ENCODE data around the gene DNMT3B.

DNMT3B gene

DNA sequence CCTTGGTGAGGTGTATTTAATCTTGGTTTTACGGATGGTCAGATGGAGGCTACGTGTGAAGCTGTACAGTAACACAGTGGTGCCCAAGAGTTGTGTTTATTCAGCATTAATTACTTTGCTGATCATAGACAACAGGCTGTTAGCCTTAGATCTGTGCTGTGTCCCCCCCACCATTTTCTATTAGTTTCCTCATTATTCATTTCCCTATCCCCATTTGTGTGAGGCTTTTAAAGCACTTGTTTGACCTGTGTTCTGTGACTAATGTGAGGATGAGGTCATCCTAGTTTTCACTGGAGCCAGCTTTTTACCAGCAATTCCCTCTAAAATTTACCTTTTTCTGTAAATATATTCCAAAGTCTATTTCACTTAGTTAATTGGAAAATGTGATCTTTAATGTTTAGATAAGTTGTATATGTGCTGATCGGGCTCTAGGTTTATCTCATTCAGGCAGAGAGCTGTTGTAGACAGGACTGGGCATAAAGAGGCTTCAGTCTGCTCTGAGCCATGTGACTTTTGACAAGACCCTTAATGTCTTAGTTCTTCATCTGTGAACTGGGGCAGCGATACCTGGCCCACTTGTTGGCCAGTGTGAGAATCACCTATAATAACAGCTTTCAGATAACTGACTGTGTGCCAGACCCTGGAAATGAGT, 66.0 kb downstream of the DNMT3B start:
- DNase-seq = no peak

DNA sequence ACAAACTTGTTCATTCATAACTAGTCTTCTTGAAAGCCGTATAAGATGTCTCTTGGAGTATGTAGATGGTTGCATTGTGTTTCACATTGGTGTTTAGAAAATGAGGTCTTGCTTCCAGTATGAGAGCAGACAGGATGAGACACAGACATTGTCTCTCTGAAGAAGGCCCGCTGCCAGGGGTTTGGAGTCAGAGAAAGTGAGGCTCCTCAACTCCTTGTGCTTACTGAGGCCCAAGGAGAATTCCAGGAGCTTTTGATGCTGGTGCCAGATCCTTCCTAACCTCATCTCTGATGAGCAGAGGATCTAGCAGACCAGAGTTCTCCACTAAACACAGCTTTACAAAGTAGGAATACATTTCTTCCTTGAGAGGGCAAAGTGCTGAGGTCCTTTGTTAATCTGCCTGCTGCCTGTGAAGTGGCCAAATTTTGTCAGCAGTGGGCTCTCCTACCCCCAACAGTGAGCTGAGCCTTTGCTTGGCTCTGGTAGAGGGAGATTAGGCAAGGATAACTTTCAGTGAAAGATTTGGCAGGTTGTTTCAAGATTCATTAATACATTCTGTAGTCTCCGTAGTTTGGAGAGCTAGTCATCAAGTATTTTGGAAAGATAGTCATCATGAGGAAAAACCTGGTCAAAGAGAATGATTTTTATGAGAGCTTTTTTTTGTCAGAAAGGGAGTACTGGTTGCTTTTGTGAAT, 67.3 kb downstream of the DNMT3B start:
- no peak for DNase-seq

- no peak for DNase-seq
These were observed 68.3 kb downstream of the DNMT3B start for GRCh38 chr20:32830437-32830836.

DNA sequence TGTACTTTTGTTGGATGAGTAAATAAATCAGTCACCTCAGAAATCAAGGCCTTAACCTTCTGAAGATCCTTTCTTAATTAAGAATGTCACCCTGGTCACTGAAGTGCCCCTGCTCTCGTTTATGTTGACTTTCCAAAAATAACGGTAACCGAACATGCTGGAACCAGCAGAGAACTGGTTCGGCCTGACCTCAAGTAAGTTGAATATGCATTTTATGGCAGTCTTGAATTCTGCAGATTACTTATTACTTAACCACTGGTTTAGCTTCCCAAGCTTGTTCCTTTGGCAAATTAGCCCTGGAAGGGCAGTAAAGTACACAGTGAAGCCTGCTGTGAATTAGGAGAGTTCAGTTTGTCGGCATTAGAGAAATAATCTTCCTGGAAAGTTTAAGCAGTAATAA, 69.8 kb downstream of the DNMT3B start:
- DNase-seq = no peak

- no peak for DNase-seq
These were observed 70.5 kb downstream of the DNMT3B start for GRCh38 chr20:32832664-32833063.

GRCh38 chr20:32834972-32835371, 72.8 kb downstream of the DNMT3B start:
- DNase-seq = no peak

GRCh38 chr20:32837157-32837556, 75.0 kb downstream of the DNMT3B start:
- DNase-seq = no peak

- no peak for DNase-seq
These were observed 77.2 kb downstream of the DNMT3B start for GRCh38 chr20:32839227-32839981.

- DNase-seq = no peak
These were observed 77.7 kb downstream of the DNMT3B start for GRCh38 chr20:32839982-32840285.

DNA sequence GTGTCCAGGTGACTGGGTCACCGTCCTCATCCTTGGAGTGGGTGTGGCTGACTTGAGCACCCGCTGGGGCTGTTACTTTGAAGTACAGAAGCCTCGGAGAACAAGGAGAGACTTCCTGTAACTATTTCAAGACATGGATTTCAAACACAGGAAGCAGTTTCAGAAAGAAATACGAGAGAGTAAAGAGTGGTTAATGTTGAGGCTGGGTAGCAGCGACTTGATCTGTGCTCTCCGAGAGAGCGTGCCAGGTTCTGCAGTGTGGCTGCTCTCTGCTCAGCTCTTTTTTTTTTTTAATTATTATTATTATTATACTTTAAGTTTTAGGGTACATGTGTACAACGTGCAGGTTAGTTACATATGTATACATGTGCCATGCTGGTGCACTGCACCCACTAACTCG, 79.0 kb downstream of the DNMT3B start:
- no peak for DNase-seq

DNA sequence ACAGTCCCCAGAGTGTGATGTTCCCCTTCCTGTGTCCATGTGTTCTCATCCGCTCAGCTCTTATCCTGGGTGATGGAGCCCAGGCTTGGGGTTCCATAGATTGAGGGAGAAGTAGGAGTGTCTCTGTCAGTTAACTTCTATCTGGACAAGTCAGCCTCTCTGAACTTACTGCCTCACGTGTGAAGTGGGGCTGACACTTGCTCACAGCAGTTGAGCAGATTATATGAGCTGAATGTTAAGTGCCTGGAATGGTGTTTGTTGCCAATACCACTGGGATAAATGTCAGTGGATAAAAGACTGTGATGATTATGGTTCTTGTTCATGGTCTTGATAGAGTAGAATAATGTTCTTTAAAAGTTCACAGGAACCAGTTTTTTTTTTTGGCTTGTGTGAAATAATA, 79.4 kb downstream of the DNMT3B start:
- DNase-seq = no peak

DNA sequence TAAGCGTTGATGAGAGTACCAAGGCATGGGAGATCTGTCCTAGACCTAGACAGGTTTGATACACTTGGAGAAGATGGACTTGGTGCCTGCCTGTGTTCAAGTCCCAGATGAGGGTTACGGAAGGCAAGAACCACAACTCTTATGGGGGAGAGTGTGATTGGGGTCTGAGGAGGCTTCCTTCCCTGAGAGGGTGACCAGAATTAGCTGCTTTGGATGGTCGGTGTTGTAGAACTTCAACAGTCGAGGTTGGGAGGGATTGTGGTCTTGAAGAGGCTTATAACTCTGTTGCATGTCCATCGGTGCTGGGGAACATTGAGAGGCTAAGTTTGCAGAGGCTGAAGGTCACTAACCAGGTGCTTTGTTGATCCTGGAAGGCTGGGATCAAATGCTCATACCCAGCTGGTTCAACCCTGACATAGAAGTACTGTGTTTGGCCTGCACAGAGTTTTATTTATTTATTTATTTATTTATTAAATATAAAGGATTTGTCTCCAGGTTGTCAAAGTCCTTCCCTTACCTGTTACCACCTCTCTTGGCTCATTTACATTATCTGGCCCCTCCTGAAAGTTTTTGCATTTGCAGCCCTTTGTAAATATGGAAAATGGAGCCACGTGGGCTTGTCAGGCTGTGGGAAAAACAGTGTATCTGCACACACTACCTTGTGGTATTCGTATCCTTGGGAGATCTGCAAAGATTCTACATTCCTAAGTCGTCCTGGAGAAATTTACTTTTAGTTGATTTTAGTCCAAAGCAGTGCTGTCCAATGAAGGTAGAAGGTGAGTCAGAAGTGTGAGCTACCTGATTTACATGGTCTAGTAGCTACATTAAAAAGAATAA, 80.7 kb downstream of the DNMT3B start:
- no peak for DNase-seq

DNA sequence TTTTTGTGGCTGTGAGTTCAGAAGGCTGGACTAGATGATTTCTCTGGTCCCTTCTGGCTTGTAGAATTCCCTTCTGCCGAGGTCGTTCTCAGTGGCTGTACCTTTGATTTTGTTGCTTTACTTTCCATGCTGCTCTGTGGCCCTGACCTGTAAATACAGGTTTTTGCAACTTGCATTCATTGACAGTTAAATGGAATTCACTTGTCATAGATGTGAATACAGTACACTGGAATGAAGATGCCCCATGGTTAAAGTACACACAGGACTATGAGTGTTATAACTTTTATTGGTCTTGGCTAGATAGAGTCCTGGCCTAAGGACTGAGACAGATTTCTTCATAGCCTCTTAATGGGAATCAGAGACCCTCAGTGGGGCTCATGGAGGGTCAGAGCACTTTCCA, 83.6 kb downstream of the DNMT3B start:
- DNase-seq = no peak

GRCh38 chr20:32846852-32847251, 84.7 kb downstream of the DNMT3B start:
- no peak for DNase-seq

DNA sequence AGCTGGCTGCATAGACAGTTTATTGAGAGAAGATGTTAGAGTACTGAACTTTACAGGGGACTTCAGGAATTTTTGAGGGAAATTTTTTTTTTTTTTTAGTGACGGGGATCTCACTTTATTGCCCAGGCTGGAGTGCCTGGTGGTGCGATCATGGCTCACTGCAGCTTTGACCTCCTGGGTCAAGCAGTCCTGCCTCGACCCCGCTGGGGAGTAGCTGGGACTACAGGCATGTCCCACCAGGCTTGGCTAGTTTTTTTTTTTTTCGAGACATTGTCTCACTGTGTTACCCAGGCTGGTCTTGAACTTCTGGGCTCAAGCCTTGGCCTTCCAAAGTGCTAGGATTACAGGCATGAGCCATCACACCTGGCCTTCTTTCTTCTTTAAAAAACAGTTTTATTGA, 85.8 kb downstream of the DNMT3B start:
- DNase-seq = no peak

DNA sequence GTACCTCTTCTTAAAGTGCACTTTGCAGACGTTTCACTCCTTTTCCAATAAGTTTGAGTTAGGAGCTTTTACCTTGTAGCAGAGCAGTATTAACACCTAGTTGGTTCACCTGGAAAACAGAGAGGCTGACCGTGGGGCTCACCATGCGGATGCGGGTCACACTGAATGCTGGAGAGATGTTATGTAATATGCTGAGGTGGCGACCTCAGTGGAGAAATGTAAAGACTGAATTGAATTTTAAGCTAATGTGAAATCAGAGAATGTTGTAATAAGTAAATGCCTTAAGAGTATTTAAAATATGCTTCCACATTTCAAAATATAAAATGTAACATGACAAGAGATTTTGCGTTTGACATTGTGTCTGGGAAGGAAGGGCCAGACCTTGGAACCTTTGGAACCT, 86.7 kb downstream of the DNMT3B start:
- no peak for DNase-seq

- no peak for DNase-seq
These were observed 87.4 kb downstream of the DNMT3B start for GRCh38 chr20:32849577-32849976.

GRCh38 chr20:32855387-32855786, 93.2 kb downstream of the DNMT3B start:
- DNase-seq = no peak

- no peak for DNase-seq
These were observed 96.0 kb downstream of the DNMT3B start for GRCh38 chr20:32858189-32858588.

Measured in stimulated activated CD8-positive, alpha-beta memory T cell treated with anti-CD3 and anti-CD28 coated beads, Interleukin-4, amount 100 ng/mL, for 48 hours (primary cell).